ENCODE measurements around the gene ZNF300.
"Not testable (repeated sequence)": the region's sequence is repeated elsewhere in the genome, so short reads cannot be mapped to it uniquely, and the experiment has no call there.

DNA sequence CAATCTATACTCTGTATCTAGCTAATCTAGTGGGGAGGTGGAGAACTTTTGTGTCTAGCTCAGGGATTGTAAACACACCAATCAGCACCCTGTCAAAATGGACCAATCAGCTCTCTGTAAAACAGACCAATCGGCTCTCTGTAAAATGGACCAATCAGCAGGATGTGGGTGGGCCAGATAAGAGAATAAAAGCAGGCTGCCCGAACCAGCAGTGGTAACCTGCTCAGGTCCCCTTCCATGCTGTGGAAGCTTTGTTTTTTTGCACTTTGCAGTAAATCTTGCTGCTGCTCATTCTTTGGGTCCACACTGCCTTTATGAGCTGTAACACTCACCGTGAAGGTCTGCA is 58.5 kb downstream of the ZNF300 start, which contains the start of gene IRGM:
- TF ChIP-seq TAF1 (conservative IDR thresholded peaks at IDR 0.05); JUND (IDR thresholded peaks at IDR 0.05); EGR1 (IDR thresholded peaks at IDR 0.05; ENCODE audit: low read depth in 2 of 2): not testable (repeated sequence)
- TF ChIP-seq, protein P1, sequence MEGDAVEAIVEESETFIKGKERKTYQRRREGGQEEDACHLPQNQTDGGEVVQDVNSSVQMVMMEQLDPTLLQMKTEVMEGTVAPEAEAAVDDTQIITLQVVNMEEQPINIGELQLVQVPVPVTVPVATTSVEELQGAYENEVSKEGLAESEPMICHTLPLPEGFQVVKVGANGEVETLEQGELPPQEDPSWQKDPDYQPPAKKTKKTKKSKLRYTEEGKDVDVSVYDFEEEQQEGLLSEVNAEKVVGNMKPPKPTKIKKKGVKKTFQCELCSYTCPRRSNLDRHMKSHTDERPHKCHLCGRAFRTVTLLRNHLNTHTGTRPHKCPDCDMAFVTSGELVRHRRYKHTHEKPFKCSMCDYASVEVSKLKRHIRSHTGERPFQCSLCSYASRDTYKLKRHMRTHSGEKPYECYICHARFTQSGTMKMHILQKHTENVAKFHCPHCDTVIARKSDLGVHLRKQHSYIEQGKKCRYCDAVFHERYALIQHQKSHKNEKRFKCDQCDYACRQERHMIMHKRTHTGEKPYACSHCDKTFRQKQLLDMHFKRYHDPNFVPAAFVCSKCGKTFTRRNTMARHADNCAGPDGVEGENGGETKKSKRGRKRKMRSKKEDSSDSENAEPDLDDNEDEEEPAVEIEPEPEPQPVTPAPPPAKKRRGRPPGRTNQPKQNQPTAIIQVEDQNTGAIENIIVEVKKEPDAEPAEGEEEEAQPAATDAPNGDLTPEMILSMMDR (IDR thresholded peaks at IDR 0.05; ENCODE audit: low read depth, low read length, missing input control), result not testable (repeated sequence)
- TF ChIP-seq, protein P2, sequence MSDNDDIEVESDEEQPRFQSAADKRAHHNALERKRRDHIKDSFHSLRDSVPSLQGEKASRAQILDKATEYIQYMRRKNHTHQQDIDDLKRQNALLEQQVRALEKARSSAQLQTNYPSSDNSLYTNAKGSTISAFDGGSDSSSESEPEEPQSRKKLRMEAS (IDR thresholded peaks at IDR 0.05), result not testable (repeated sequence)
- TF ChIP-seq, protein P3, sequence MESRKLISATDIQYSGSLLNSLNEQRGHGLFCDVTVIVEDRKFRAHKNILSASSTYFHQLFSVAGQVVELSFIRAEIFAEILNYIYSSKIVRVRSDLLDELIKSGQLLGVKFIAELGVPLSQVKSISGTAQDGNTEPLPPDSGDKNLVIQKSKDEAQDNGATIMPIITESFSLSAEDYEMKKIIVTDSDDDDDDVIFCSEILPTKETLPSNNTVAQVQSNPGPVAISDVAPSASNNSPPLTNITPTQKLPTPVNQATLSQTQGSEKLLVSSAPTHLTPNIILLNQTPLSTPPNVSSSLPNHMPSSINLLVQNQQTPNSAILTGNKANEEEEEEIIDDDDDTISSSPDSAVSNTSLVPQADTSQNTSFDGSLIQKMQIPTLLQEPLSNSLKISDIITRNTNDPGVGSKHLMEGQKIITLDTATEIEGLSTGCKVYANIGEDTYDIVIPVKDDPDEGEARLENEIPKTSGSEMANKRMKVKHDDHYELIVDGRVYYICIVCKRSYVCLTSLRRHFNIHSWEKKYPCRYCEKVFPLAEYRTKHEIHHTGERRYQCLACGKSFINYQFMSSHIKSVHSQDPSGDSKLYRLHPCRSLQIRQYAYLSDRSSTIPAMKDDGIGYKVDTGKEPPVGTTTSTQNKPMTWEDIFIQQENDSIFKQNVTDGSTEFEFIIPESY (IDR thresholded peaks at IDR 0.05), result not testable (repeated sequence)
